T-cell (primary cell): ENCODE measurements around the gene CAMK1. TPM values are rescaled to one million over a fixed set of nuclear protein-coding genes. Genes with fewer than 3 reads are reported as not detected.

ENCODE experiments used
- ATAC-seq, 4 experiments: fragments of 200-7000 bp in 3 of 4; fragments of 150-1000 bp in 1 of 4; cut with Tn5 transposase; replicated peaks in 1 of 4; 1 replicate in 3 of 4; 2 replicates in 1 of 4; pipeline ENCODE4 v1.10.0; 2021; ENCODE audit warnings: moderate library complexity in 3 of 4, mild to moderate bottlenecking in 2 of 4, moderate number of reproducible peaks in 1 of 4
- CTCF ChIA-PET, 2 donors: fragments of 300-600 bp; sonication (Branson Sonifier 250); formaldehyde crosslinking; loops; one replicate each; lab custom pipeline; 2022; ENCODE audit warnings: antibody characterized with exemption in 2 of 2; lab: Charles Lee
- POLR2A ChIA-PET, 2 donors: fragments of 300-600 bp; sonication (Branson Sonifier 250); formaldehyde crosslinking; loops; one replicate each; lab custom pipeline; 2022; ENCODE audit warnings: antibody characterized with exemption in 2 of 2; lab: Charles Lee
- DNase-seq, 35 experiments: peaks; one replicate each; pipeline versions ENCODE4 v3.0.0 to v3.0.0-alpha.2; 2013 to 2023
- H3K27ac ChIP-seq: one replicate; pipeline ENCODE4 v1.5.1; 2013; ENCODE audit warnings: low read length
- H3K27me3 ChIP-seq, 2 experiments: replicated peaks in 1 of 2; 1 replicate in 1 of 2; 2 replicates in 1 of 2; pipeline versions ENCODE4 v1.6.1 to v1.7.0; 2013; ENCODE audit warnings: low read length in 1 of 2, mixed read lengths in 1 of 2; ENCODE audit not compliant: control insufficient read depth in 2 of 2, insufficient read depth in 2 of 2; ENCODE audit errors: extremely low read depth in 1 of 2
- H3K36me3 ChIP-seq, 2 donors: 1 replicate in 1 of 2; 2 replicates in 1 of 2; pipeline versions ENCODE4 v1.6.1 to v1.7.0; 2013; ENCODE audit warnings: low read length in 1 of 2; ENCODE audit not compliant: control insufficient read depth in 2 of 2, insufficient read depth in 1 of 2; ENCODE audit errors: extremely low read depth in 1 of 2
- H3K4me1 ChIP-seq, 2 experiments: 1 replicate in 1 of 2; 2 replicates in 1 of 2; pipeline versions ENCODE4 v1.6.1 to v1.7.0; 2013; ENCODE audit warnings: low read length in 2 of 2, mixed read lengths in 1 of 2; ENCODE audit not compliant: insufficient read depth in 2 of 2, control insufficient read depth in 1 of 2; ENCODE audit errors: extremely low read depth in 1 of 2
- H3K4me3 ChIP-seq, 2 donors: 1 replicate in 1 of 2; 2 replicates in 1 of 2; pipeline versions ENCODE4 v1.5.1 to v1.7.0; 2013; ENCODE audit warnings: mild to moderate bottlenecking in 2 of 2, low read length in 1 of 2, moderate library complexity in 1 of 2; ENCODE audit not compliant: control insufficient read depth in 1 of 2; ENCODE audit errors: extremely low read depth in 1 of 2
- H3K9me3 ChIP-seq: 2 replicates; pipeline ENCODE4 v1.7.0; 2013
- H3K27ac Mint-ChIP-seq, 2 donors: one replicate each; pipeline ENCODE4 v1.8.0; 2020 to 2021; ENCODE audit warnings: mild to moderate bottlenecking in 2 of 2, mixed read lengths in 2 of 2
- H3K27me3 Mint-ChIP-seq, 2 donors: one replicate each; pipeline ENCODE4 v1.8.0; 2021 to 2022; ENCODE audit warnings: mixed read lengths in 2 of 2
- H3K36me3 Mint-ChIP-seq: one replicate; pipeline ENCODE4 v1.8.0; 2021; ENCODE audit warnings: mixed read lengths
- H3K4me1 Mint-ChIP-seq, 3 donors: one replicate each; pipeline ENCODE4 v1.8.0; 2020 to 2022; ENCODE audit warnings: mixed read lengths in 3 of 3, mild to moderate bottlenecking in 1 of 3
- H3K4me3 Mint-ChIP-seq, 3 donors: one replicate each; pipeline ENCODE4 v1.8.0; 2020 to 2022; ENCODE audit warnings: mild to moderate bottlenecking in 3 of 3, mixed read lengths in 3 of 3, moderate library complexity in 3 of 3
- H3K9me3 Mint-ChIP-seq, 3 donors: one replicate each; pipeline ENCODE4 v1.8.0; 2020 to 2022; ENCODE audit warnings: mixed read lengths in 3 of 3
- WGBS: methylation state at CpG from one replicate; pipeline ENCODE4 v1.1.5; 2013; ENCODE audit warnings: missing lambda C conversion rate; ENCODE audit not compliant: insufficient coverage; 5-methylcytosine and 5-hydroxymethylcytosine counted together
- total RNA-seq, 35 experiments: library from RNA in 6 of 35; stranded (reverse) in 6 of 35; fragments of 120-200 nt in 1 of 35; gene quantifications; one replicate each; pipeline versions ENCODE4 v1.2.1 to v1.2.4 and lab custom pipeline; 2013 to 2026

CAMK1 gene
- total RNA-seq, 5 donors from 2014 or later (not counting 1 experiment from before 2014, with no cell fraction given), result 1.1 to 1.7 (median 1.3) TPM

- peaks cover 0 to 15% of the 10 kb centered on the region in 2 experiments for H3K4me1 ChIP-seq
- Mint-ChIP-seq H3K36me3 (peaks cover 66% of the 10 kb centered on the region), H3K9me3 (no peaks in the 10 kb centered on the region), H3K27me3 (no peaks in the 10 kb centered on the region), H3K4me1 (peaks cover 18 to 28% (median 26%) of the 10 kb centered on the region in 3 donors), H3K27ac (no peak overlapping the region), H3K4me3 (no peak overlapping the region)
- H3K27me3 ChIP-seq, result no peaks in the 10 kb centered on the region
- WGBS, result 96% methylated on average over 15 of the region's 15 CpGs
- ChIA-PET CTCF (interaction anchor here in 1 of 2 donors (0.9 kb wide), 1 partner anchor 12 kb away, joined by 5 read pairs; no protein-coding TSS in a partner anchor), POLR2A (no interaction called here)
- no peak overlapping the region for H3K4me3 ChIP-seq
- H3K9me3 ChIP-seq, result no peaks in the 10 kb centered on the region
- H3K27ac ChIP-seq, result no peak overlapping the region
- H3K36me3 ChIP-seq, result peaks cover 28 to 94% of the 10 kb centered on the region in 2 donors
- ATAC-seq, result no peak
- DNase-seq, result no peak
Measured at GRCh38 chr3:9739181-9739580, 30.6 kb downstream of the CAMK1 start.

- peaks cover 18 to 76% of the 10 kb centered on the region in 2 donors for H3K36me3 ChIP-seq
- peak overlapping the region in 1 of 2 donors; percentile 41 for H3K27ac Mint-ChIP-seq
- no peak for ATAC-seq
Measured at GRCh38 chr3:9736831-9737230, 32.9 kb downstream of the CAMK1 start.

GRCh38 chr3:9732740-9733115, 37.0 kb downstream of the CAMK1 start:
- ATAC-seq, result no peak
- Mint-ChIP-seq H3K4me1 (peaks cover 55 to 61% (median 60%) of the 10 kb centered on the region in 3 donors), H3K9me3 (no peaks in the 10 kb centered on the region), H3K36me3 (peaks cover 28% of the 10 kb centered on the region), H3K27me3 (no peaks in the 10 kb centered on the region), H3K27ac (peak overlapping the region; percentile 92 to 93), H3K4me3 (peak overlapping the region; percentile 83 to 91 (median 83))
- Histone ChIP-seq H3K9me3 (no peaks in the 10 kb centered on the region), H3K36me3 (peaks cover 0 to 36% of the 10 kb centered on the region in 2 donors), H3K27me3 (no peaks in the 10 kb centered on the region), H3K4me3 (peak overlapping the region; percentile 66 to 90), H3K27ac (peak overlapping the region; percentile 79), H3K4me1 (peaks cover 9 to 42% of the 10 kb centered on the region in 2 experiments)
- 10% methylated on average over 2 of the region's 7 CpGs for WGBS
- no peak for DNase-seq
- ChIA-PET POLR2A (no interaction called here), CTCF (interaction anchor here (0.9 to 1.3 kb wide), 2 partner anchors 17 kb away, joined by 4 to 5 read pairs; partner anchors contain the start of gene OGG1 (in 1 of the 2))

More at GRCh38 chr3:9736831-9737230, 32.9 kb downstream of the CAMK1 start:
- H3K9me3 Mint-ChIP-seq, result no peaks in the 10 kb centered on the region
- no CpG with 5 or more reads among the region's 2 CpGs for WGBS
- peaks cover 38 to 48% (median 46%) of the 10 kb centered on the region in 3 donors for H3K4me1 Mint-ChIP-seq
- DNase-seq, result no peak
- Histone ChIP-seq H3K4me1 (peaks cover 5 to 36% of the 10 kb centered on the region in 2 experiments), H3K27me3 (no peaks in the 10 kb centered on the region), H3K9me3 (no peaks in the 10 kb centered on the region), H3K4me3 (no peak overlapping the region), H3K27ac (no peak overlapping the region)
- CTCF ChIA-PET, result interaction anchor here (0.5 to 1.2 kb wide), 6 partner anchors 9 to 97 kb away, joined by 3 to 5 read pairs (median 4); partner anchors contain the start of gene OGG1 (in 1 of the 2)
- H3K27me3 Mint-ChIP-seq, result no peaks in the 10 kb centered on the region
- POLR2A ChIA-PET, result no interaction called here
- H3K36me3 Mint-ChIP-seq, result peaks cover 56% of the 10 kb centered on the region
- no peak overlapping the region for H3K4me3 Mint-ChIP-seq

- Mint-ChIP-seq H3K4me1 (peaks cover 60 to 65% (median 64%) of the 10 kb centered on the region in 3 donors), H3K9me3 (no peaks in the 10 kb centered on the region), H3K27me3 (no peaks in the 10 kb centered on the region), H3K4me3 (peak overlapping the region; percentile 83 to 91 (median 83)), H3K36me3 (peaks cover 28% of the 10 kb centered on the region), H3K27ac (peak overlapping the region; percentile 92 to 93)
- DNase-seq (peak in 31 of 35 experiments; percentile 12 to 55 (median 32)), ATAC-seq (no peak)
- Histone ChIP-seq H3K9me3 (no peaks in the 10 kb centered on the region), H3K36me3 (peaks cover 0 to 31% of the 10 kb centered on the region in 2 donors), H3K4me1 (peaks cover 12 to 47% of the 10 kb centered on the region in 2 experiments), H3K4me3 (peak overlapping the region; percentile 66 to 90), H3K27me3 (no peaks in the 10 kb centered on the region), H3K27ac (peak overlapping the region; percentile 79)
- WGBS, result under 1% methylated on average over 41 of the region's 41 CpGs
- POLR2A ChIA-PET, result no interaction called here
- CTCF ChIA-PET, result interaction anchor here in 1 of 2 donors (0.9 kb wide), 1 partner anchor 18 kb away, joined by 4 read pairs; no protein-coding TSS in a partner anchor
Measured at GRCh38 chr3:9732080-9732739, 37.5 kb downstream of the CAMK1 start.

GRCh38 chr3:9731206-9732079, 38.3 kb downstream of the CAMK1 start, which contains the start of gene BRPF1:
BRPF1 (plus strand) TSS chr3:9731735; CDS start chr3:9734141, 2,406 bp downstream.
- CTCF ChIA-PET, result interaction anchor here (0.6 to 1.6 kb wide), 5 partner anchors 16 to 227 kb away, joined by 3 to 4 read pairs (median 4); partner anchors contain the start of genes ARPC4 (in 1 of the 2) and MTMR14 (in 1 of the 2)
- under 1% methylated on average over 74 of the region's 88 CpGs for WGBS

More at GRCh38 chr3:9731206-9732079, 38.3 kb downstream of the CAMK1 start, which contains the start of gene BRPF1:
- H3K36me3 Mint-ChIP-seq, result peaks cover 22% of the 10 kb centered on the region
- peak within 1 kb of the TSS; percentile 93 to 98 for H3K27ac Mint-ChIP-seq
- H3K9me3 Mint-ChIP-seq, result no peaks in the 10 kb centered on the region
- Histone ChIP-seq H3K4me1 (peaks cover 15 to 53% of the 10 kb centered on the region in 2 experiments), H3K4me3 (peak within 1 kb of the TSS; percentile 66 to 90), H3K9me3 (no peaks in the 10 kb centered on the region), H3K27ac (peak within 1 kb of the TSS; percentile 79), H3K27me3 (no peaks in the 10 kb centered on the region), H3K36me3 (peaks cover 0 to 23% of the 10 kb centered on the region in 2 donors)
- ATAC-seq (peak; percentile 92 to 95 (median 94)), DNase-seq (peak; percentile 94 to 100 (median 99))
- no peaks in the 10 kb centered on the region for H3K27me3 Mint-ChIP-seq
- H3K4me3 Mint-ChIP-seq, result peak within 1 kb of the TSS; percentile 83 to 91 (median 90)
- POLR2A ChIA-PET, result interaction anchor here in 1 of 2 donors (0.6 to 0.8 kb wide), 2 partner anchors 162 to 336 kb away, joined by 3 to 9 read pairs; no protein-coding TSS in a partner anchor
- H3K4me1 Mint-ChIP-seq, result peaks cover 61 to 66% (median 66%) of the 10 kb centered on the region in 3 donors
